GM12872 (cell line): Measurements from ENCODE around the gene STYXL2.
A peak's percentile ranks its signal among the peaks of the same experiment; 100 is the strongest.

Experiments used
- TF ChIP-seq, protein P1 (sequence below): IDR thresholded peaks from 3 replicates; pipeline ENCODE4 v1.5.1; 2011; ENCODE audit warnings: low read depth, mild to moderate bottlenecking, low read length, moderate library complexity; ENCODE audit not compliant: insufficient read depth

The STYXL2 gene

DNA sequence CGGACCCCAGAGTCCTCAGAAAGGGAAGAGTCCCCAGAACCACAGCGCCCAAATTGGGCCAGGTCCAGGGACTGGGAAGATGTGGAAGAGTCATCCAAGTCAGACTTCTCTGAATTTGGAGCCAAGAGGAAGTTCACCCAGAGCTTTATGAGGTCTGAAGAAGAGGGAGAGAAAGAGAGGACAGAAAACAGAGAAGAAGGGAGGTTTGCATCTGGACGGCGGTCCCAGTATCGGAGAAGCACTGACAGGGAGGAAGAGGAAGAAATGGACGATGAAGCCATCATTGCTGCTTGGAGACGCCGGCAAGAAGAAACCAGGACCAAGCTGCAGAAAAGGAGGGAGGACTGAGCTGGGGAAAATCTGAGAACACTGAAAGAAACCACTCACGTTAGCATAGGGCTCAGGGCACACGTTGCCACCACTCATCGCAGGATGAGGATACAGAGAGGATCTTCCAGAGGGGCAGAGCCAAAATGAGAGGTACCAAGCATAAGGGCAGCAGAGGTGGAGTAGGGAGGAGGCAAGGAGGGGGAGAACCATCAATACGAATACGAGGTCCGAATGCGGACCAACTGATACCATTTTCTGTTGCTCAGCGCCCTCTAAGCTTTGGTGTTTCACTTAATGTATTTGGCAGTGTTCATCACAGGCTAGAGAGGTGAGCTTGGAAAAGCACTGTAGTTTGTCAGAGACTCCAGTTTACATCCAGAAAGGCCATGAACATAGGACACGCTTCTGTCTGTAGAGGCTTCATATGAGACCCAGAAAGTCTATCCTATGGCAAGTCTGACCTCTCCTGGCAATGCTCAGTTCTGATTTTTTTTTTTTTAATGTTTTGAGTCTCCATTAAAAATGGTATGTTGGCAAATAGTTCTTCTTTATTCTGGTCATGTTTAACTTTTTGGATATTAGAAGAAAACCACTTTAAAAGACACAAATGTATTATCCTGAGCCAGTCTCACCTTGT lies 34.7 kb downstream of the STYXL2 start:
- TF ChIP-seq, protein P1, sequence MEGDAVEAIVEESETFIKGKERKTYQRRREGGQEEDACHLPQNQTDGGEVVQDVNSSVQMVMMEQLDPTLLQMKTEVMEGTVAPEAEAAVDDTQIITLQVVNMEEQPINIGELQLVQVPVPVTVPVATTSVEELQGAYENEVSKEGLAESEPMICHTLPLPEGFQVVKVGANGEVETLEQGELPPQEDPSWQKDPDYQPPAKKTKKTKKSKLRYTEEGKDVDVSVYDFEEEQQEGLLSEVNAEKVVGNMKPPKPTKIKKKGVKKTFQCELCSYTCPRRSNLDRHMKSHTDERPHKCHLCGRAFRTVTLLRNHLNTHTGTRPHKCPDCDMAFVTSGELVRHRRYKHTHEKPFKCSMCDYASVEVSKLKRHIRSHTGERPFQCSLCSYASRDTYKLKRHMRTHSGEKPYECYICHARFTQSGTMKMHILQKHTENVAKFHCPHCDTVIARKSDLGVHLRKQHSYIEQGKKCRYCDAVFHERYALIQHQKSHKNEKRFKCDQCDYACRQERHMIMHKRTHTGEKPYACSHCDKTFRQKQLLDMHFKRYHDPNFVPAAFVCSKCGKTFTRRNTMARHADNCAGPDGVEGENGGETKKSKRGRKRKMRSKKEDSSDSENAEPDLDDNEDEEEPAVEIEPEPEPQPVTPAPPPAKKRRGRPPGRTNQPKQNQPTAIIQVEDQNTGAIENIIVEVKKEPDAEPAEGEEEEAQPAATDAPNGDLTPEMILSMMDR = 0 out of 3 replicates have a peak, but pooled peaks have one; percentile 3

DNA sequence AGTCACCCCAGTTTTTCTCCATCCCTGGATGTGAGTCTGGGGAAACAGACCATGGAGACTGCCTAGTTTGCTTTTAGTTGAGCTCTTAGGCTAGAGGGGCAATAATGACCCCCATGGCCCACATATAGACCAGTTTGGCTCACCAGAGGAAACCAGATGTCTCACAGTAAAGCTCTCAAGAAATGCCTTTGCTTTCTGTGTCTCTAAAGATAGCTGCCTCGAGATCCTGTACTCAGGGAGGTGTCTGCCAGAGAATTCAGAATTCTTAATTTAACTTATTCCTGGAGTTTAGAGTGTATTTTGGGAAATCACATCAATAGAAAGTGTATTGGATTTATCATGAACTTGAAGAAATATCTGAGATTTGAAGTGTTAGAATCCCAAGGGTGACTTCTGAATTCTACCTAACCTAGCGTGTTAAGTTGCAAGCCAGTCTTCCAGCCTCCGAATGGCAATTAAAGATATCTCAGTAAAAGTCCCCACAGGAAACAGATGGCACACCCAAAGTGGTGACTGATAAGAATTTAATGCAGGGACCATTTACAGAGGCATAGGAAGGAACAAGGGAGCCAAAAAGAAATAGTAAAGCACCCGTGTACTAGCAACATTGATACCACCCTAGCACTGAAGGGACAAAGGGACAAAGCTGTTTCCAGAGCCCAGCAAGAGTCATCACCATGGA lies 37.1 kb downstream of the STYXL2 start:
- TF ChIP-seq, protein P1 = no peak

DNA sequence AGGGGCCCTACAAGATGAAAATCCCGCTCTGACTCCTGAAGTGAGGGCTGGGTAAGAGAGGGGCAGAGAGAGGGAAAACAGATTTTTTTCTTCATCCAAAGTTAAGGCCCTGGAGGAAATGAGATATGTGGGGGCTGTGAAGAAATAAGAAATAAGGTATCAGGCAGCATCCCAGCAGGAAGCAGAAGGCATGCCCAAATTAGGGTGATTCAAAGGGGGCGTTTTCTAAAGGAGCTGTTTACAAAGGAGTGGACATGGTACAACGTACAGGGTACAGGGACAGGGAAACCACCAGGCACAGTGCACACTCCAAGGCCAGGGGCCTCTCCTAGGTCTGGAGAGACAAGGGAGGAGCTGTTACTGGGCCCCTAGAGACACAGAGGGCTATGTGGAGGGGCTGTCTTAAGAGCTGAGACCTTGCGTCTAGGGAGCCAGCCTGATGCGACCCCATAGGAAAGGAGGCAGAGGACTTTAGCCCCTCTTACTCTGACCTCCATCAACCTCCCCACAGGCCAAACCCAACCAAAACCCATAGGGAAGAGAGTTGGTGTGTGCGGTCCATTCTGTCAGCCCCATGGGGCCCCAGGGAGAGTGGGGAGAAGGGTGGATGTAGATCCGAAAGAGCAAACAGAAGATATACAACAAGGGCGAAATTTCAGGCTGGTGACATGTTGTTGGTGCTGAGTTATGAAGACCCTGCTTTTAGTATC lies 38.6 kb downstream of the STYXL2 start:
- TF ChIP-seq, protein P1 = no peak

DNA sequence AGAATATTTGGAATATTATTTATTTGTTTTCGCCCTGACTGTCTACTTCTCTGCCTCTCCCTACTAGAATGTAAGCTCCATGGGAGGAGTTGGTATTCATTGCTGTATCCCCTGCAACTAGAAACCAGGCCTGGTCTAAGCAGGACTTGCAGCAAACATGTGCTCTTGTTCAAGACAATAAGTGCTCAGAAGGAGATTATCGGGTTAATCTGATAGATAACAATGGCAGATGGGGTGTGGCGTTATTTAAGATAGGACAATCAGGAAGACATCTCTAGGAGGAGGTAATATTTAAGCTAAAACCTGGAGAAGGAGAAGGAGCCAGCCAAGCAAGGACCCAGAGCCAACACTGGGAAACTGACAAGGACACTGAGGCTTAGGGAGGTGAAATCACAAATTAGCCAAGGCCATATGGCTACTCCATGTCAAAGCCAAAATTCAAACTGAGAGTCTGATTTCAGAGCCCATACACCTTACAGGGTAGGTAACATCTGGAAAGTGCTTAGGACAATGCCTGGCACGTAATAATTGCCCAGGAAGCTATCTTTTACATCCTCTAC lies 41.5 kb downstream of the STYXL2 start:
- TF ChIP-seq, protein P1 = no peak

DNA sequence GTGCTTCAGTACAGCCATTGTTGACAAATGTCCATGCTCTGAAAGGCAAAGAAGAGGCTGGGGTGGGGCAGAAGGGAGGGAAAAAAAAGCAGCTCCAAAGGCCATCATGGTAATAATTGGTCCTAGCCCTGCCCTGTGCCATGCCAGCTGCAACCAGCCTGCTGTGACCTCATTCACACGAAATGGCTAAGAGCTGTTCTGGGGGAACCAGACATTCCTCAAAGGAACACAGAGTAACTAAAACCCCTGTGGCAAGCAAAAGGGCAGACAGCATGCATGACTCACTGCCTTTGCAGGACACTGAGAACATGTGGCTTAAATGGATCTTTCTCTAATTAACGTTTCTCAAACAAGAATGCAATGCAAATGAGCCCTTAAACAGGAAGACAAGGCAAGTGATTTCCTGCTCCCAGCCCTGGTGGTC lies 42.3 kb downstream of the STYXL2 start:
- TF ChIP-seq, protein P1 = no peak

DNA sequence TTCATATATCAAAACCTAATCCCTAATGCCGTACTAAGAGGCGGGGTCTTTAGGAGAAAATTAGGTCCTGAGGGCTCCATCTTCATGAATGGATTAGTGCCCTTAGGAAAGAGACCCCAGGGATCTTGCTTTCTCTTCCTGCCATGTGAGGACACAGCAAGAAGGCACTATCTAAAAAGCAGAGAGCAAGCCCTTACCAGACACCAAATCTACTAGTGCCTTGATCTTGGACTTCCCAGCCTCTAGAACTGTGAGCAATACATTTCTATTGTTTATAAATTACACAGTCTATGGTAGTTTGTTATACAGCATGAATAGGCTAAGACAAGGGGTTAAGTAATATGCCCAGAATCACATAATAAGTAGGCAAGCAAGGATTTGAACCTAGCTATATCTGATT lies 42.9 kb downstream of the STYXL2 start:
- TF ChIP-seq, protein P1 = no peak
